Endometrium (tissue), 2 donors: ENCODE results near the gene FER.
"Not testable (repeated sequence)": the region's sequence is repeated elsewhere in the genome, so short reads cannot be mapped to it uniquely, and the experiment has no call there.

ENCODE experiments used
- FAIRE-seq: peaks from 2 replicates; lab custom pipeline; 2012; peaks lifted over from hg19 to GRCh38; lab: Jason Lieb, UNC
- donor health status: control.
- donor health status: control.

FER gene

DNA sequence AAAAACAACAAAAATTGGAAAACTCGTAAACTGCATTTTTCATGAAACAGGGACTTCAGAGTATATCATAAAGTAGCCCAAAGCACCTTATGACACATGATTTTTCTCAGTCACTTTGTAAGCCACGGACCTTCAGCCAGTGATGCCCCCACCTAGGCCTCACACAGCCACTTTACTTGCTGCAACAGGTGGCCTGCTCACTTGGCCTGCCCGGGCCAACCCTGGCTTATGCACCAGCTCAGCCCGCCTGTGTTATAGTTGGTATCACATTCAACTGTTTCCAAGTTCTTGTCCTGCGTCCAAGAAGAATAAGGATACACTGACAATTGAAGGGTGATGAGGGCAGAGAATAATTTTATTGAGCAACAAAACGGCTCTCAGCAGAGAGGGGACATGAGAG, 219.2 kb downstream of the FER start:
- FAIRE-seq = no peak

DNA sequence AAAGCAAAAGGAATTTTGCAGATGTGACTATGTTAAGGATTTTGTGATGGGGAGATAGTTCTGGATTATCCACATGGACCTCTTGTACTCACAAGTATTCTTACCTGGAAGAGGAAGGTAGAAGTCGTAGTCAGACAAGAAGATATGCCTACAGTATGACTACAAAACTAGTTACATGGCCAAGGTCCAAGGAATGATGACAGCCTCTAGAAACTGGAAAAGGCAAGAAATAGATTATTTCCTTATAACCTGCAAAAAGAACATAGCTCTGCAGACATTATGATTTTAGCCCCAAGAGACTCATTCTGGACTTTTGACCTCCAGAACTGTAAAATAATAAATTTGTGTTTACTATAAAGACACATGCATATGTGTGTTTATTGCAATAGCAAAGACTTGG, 226.9 kb downstream of the FER start:
- no peak for FAIRE-seq

DNA sequence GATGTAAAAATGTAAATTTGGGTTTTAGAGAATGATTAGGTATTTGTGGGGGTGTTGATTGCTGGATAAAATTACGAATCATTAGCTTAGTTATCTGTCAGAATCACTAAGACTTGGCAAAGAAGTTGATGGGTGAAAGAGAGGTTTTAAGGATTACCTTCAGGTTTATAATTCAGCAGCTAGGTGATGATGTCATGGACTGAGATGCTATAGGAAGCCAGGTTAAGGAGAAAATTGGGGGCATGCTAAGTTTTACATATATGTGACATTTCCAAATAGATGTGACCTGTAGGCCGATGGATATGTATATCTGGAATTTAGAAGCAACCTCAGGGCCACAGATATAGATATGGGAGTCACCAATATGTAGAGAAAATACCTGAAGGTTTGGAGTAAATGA, 228.0 kb downstream of the FER start:
- no peak for FAIRE-seq

- no peak for FAIRE-seq
These were observed 235.9 kb downstream of the FER start for GRCh38 chr5:108983461-108984092.

- no peak for FAIRE-seq
These were observed 242.2 kb downstream of the FER start for GRCh38 chr5:108989761-108990392.

GRCh38 chr5:108992396-108993085, 244.8 kb downstream of the FER start:
- FAIRE-seq = not testable (repeated sequence)

GRCh38 chr5:108993440-108993839, 245.7 kb downstream of the FER start:
- FAIRE-seq = not testable (repeated sequence)

GRCh38 chr5:108997720-108998119, 250.0 kb downstream of the FER start:
- no peak for FAIRE-seq

DNA sequence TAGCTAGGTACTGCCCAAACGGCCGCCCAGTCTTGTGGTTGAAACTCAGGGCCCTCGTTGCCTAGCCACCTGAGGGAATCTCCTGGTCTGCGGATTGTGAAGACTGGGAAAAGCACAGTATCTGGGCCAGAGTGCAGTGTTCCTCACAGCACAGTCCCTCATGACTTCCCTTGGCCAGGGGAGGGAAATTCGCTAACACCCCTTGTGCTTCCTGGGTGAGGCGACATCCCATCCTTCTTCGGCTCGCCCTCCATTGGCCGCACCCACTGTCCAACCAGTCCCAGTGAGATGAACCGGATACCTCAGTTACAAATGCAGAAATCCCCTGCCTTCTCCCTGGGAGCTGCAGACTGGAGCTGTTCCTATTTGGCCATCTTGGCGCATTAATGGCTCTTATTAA, 250.5 kb downstream of the FER start:
- FAIRE-seq = no peak

GRCh38 chr5:109003928-109004327, 256.2 kb downstream of the FER start:
- FAIRE-seq = no peak

GRCh38 chr5:109005297-109006009, 257.8 kb downstream of the FER start:
- FAIRE-seq = no peak

DNA sequence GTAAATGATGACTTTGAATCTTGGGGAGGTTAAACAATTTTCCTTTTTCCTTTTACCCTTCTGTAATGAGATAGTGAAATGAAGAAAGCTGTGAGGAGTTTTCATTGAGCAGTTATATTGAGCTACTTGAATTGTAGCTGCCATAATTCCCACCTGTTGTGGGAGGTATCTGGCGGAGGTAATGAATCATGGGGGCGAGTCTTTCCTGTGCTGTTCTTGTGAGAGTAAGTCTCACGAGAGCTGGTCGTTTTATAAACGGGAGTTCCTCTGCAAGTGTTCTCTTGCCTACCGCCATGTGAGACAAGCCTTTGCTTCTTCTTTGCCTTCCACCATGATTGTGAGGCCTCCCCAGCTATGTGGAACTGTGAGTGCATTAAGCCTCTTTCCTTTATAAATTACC, 258.4 kb downstream of the FER start:
- FAIRE-seq = no peak

DNA sequence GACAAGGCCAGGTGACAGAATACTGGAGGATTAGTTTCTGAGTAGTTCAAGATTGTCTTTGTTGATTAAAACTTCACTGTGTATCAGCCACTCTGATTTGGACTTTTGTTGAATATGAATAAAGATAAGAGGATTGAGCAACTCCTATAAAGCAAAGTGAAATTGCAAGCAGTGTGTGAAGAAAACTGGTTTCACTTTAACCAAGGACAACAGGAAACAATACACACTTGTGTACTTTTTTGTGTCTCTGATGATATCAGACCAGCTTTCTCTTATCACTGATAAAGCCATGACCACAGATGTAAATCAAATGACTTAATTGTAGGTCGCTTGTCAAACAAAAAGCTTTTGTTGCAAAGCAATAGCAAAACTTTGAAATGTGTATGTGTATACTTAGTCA, 268.6 kb downstream of the FER start:
- no peak for FAIRE-seq

DNA sequence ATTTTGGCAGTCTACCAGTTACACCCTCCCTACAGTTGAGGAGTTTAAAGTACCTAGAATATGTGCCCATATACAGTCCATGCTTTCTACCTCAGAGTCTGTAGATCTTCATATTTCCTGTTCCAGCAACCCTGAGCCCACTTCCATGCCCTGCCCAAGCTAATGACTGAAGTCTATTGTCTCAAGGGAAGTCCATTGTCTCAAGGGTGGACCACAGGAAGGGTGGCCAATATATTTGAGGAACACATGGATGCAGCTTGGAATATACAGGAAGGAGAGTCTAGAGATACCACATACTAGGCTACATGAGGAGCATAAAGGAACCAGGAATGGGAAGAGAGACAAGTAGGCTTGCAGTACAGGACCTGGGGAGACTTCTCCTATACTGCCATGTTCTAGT, 274.4 kb downstream of the FER start:
- FAIRE-seq = no peak

DNA sequence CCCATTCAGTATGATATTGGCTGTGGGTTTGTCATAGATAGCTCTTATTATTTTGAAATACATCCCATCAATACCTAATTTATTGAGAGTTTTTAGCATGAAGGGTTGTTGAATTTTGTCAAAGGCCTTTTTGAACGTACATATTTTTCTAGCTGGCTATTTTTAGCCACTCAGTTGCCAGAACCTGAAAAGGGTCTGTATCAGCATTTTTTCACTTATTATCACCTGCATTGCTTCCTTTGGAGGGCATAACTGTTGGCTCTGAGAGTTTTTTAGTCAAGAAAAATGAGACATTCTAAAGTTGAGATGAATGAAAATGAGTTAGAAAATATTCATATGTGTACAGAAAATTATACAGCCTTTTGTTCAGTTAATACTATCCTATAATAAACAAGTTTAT, 278.0 kb downstream of the FER start:
- FAIRE-seq = peak; percentile 15

DNA sequence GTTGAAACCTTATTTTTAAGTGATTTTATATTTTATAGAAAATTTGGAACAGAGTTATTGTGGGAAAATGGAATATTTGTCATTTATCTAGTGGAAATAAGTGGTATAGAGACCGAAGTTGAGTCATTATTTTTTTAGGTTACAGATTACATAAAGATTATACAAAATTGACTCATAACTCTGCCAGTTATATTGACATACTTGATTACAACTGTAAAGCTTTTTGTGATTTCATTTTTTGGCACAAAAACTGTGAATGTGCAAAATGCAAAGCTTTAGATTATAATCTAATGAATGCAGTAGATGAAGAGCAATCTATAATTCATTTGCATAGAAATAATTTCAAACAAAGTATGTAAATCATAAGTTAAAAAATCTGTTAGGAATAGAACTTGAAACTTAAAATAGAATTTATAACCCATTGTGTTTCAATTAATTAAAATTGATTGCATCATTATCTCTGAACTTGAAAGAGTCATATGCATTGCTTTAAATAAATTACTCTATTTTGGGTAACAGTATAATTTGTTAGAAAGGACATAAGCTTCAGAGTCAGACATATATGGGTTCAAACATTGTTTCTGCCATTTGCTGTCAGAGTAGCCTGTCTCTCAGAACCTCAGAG, 280.4 kb downstream of the FER start:
- FAIRE-seq = no peak

DNA sequence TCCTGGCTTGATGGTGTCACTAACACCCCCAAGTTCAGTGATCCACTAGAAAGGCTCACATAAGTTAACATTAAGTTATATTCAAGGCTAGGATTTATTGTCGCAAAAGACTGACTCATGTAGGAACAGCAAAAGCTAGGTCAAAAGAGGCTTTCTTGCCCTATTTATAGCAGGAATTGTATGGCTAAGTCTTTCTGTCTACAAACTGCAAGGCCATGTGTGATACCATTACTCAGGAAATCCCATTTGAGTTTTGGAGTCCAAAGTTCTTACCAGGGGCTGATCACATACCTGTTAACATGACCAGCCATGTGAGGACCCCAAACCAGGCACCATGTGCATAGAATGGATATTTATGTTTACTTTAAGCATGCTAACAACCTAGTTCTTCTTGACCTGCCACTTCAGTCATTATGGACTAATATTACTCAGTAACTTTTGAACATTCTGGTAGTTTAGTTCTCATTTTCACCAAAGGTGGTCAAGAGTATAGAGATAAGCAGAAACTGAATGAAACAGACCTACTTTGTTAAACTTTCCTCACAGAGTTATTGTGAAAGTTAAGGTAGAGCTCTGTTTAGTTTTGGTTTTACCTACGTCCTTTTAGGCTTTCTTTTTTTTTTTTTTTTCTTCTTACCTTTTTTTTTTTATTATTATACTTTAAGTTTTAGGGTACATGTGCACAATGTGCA, 281.1 kb downstream of the FER start:
- no peak for FAIRE-seq

DNA sequence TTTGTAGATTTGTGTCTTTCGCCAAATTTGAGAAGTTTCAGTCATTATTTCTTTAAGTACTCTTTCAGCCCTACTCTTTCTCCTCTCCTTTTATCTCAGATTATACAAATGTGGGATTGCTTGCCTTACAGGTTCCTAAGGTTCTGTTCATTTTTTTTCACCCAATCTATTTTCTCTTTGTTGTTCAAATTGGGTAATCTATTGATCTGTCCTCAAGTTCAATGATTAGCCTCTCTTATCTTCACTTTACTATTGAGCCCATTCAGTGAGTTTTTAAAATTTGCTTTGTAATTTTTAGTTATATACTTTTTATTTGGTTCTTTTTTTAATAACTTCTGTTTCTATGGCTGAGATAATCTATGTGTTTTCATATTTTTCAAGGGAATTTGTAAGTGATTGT, 282.1 kb downstream of the FER start:
- FAIRE-seq = no peak

DNA sequence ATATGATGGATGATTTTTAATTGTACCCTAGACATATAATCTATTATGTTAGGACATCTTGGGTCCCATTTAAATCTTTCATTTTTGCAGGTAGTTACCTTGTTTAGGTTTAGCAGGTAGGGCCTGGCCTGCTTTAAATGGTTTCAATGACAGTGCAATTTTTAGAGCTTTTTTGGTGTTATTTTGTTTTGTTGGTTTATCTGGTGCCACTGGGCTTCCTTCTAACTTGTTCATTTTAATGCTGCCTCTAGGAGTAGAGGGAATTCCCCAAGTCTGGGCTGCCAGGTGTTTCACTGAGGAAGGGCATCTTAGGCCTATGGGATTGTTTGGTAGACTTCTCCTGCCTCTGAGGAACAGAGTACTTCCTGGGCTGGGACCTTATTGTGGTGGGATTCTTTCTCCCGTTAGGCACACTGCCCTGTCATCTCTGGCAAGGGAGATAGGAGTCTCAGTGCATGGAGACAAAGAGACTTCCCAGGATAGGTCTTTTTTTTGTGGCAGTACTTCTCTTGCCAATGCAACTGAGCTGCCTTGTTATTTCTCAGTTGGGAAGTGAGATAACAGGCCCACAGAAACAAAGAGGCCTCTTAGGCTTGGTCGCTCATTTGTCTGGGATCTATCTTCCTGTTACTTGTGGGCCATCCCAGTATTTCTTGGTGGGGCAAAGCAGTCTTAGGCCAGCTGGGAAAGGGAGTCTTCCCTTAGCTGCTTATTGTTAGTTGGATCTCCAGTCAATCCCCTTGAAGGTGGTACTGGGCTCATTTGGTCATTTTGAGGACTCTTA, 282.9 kb downstream of the FER start:
- FAIRE-seq = no peak

DNA sequence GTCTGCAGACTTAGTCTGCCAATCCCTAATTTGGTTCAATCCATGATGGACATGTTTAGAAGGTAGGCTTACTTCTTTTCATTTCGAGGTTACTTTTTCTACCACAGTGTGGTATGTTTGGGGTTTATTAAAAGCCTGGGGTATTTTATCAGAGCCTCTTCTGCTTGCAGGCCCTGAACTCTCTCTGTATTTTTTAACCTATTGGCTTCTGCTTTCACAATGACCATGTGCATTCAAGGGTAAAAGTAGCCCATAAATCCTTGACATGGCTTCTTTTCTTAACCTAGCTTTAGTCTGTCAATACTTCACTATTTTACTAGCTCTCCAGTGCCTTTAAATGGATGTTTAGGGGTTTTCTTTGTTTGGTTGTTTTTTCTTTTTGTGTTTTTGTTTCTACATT, 286.6 kb downstream of the FER start:
- FAIRE-seq = no peak

GRCh38 chr5:109035436-109035835, 287.7 kb downstream of the FER start:
- no peak for FAIRE-seq
